ENCODE data around the gene EEFSEC. TPM values are rescaled to one million over a fixed set of nuclear protein-coding genes. Genes with fewer than 3 reads are reported as not detected.

EEFSEC gene
- total and polyA plus RNA-seq, 2 of the 8 experiments (the other 6 are each of a cell fraction or from before 2014, with no cell fraction given) = 13.1 to 19.8 TPM

GRCh38 chr3:128409624-128410581 lies 256.6 kb downstream of the EEFSEC start:
- Histone ChIP-seq H3K4me2 (ENCODE audit: insufficient read depth in 1 of 2, low read depth in 2 of 2, low read length in 2 of 2) (no peak overlapping the region), H4K91ac (replicated peaks; ENCODE audit: insufficient read length, low read length) (no peak overlapping the region)
- CTCF ChIA-PET (ENCODE audit: partially characterized antibody) = interaction anchor here (0.6 to 3.6 kb wide), 14 partner anchors 11 to 224 kb away, joined by 3 to 21 read pairs (median 4); no protein-coding TSS in a partner anchor

More at GRCh38 chr3:128409624-128410581, 256.6 kb downstream of the EEFSEC start:
- Histone ChIP-seq H3K79me2 (ENCODE audit: control insufficient read depth in 1 of 2, insufficient read depth in 2 of 2, low read length in 2 of 2) (no peaks in the 10 kb centered on the region), H2BK15ac (ENCODE audit: low read length) (peak overlapping the region; percentile 46; the same call in 1 of the 2 replicates), H2BK20ac (ENCODE audit: low read length) (no peak overlapping the region), H4K5ac (ENCODE audit: insufficient read length, low read depth, low read length) (no peak overlapping the region), H2AK5ac (ENCODE audit: low read depth, low read length) (no peak overlapping the region), H3K27ac (ENCODE audit: low read depth, low read length) (no peak overlapping the region), H3K36me3 (ENCODE audit: control insufficient read depth in 2 of 4, insufficient read depth in 4 of 4, low read length in 3 of 4) (no peaks in the 10 kb centered on the region), H2BK12ac (ENCODE audit: low read depth, low read length) (0 out of 2 replicates have a peak overlapping the region, but pooled peaks have one; percentile 50), H3K79me1 (ENCODE audit: low read depth, low read length) (peaks cover 3% of the 10 kb centered on the region; the same call in 1 of the 2 replicates), H3K4me1 (replicated peaks in 1 of 4; ENCODE audit: control insufficient read depth in 3 of 4, insufficient read depth in 4 of 4, low read length in 3 of 4) (peaks cover 0 to 24% (median 19%) of the 10 kb centered on the region in 4 experiments; a peak in 6 of 7 replicates), H3K4ac (replicated peaks; ENCODE audit: insufficient read length, low read depth, low read length) (peak overlapping the region; percentile 7), H2BK120ac (replicated peaks; ENCODE audit: low read depth, low read length) (no peak overlapping the region), H2BK5ac (ENCODE audit: low read depth, low read length) (no peak overlapping the region), H3K4me3 (ENCODE audit: extremely low read depth in 1 of 4, insufficient read depth in 2 of 4, low read depth in 3 of 4, low read length in 4 of 4) (no peak overlapping the region), H4K20me1 (replicated peaks in 1 of 2; ENCODE audit: control insufficient read depth in 1 of 2, insufficient read depth in 2 of 2, low read length in 2 of 2) (no peaks in the 10 kb centered on the region), H3K18ac (ENCODE audit: extremely low read depth, low read length) (no peak overlapping the region), H3K9ac (replicated peaks in 1 of 4; ENCODE audit: extremely low read depth in 1 of 4, low read depth in 3 of 4, low read length in 3 of 4) (no peak overlapping the region), H3K14ac (ENCODE audit: insufficient read length) (no peak overlapping the region), H3K27me3 (replicated peaks in 1 of 4; ENCODE audit: control insufficient read depth in 3 of 4, extremely low read depth in 1 of 4, insufficient read depth in 3 of 4, low read length in 3 of 4) (no peaks in the 10 kb centered on the region), H3K56ac (replicated peaks; ENCODE audit: insufficient read length, low read depth, low read length) (no peak overlapping the region), H3K23ac (ENCODE audit: insufficient read length) (no peak overlapping the region), H3K9me3 (ENCODE audit: insufficient read depth in 2 of 2, low read depth in 1 of 2, low read length in 1 of 2) (no peaks in the 10 kb centered on the region), H3K23me2 (ENCODE audit: low read depth, low read length) (peaks cover 4% of the 10 kb centered on the region; the same call in 1 of the 2 replicates), H4K8ac (ENCODE audit: extremely low read depth, insufficient read depth, low read length) (peak overlapping the region; percentile 36; the same call in 1 of the 2 replicates), H2AFZ (ENCODE audit: low read length) (no peak overlapping the region)
- TF ChIP-seq SIX5 (IDR thresholded peaks at IDR 0.05; ENCODE audit: low read depth, low read length) (no peak), CREB1 (IDR thresholded peaks at IDR 0.05) (no peak)
- DNase-seq (ENCODE audit: low read depth in 1 of 2, low spot score in 2 of 2) (no peak), FAIRE-seq (no peak)
- POLR2A ChIA-PET (ENCODE audit: partially characterized antibody) = interaction anchor here (0.9 kb wide), 1 partner anchor 22 kb away, joined by 3 read pairs; no protein-coding TSS in a partner anchor
- 84% methylated on average over 13 of the region's 18 CpGs; no CpG with 5 or more reads in 1 of the 2 experiments for WGBS, 2 experiments (ENCODE audit: extremely low coverage in 1 of 2, insufficient coverage in 1 of 2, insufficient read length in 1 of 2, insufficient replicate concordance in 2 of 2, low coverage in 1 of 2, low lambda C conversion rate in 2 of 2, missing lambda C conversion rate in 1 of 2)
